Stimulated activated CD8-positive, alpha-beta memory T cell treated with anti-CD3 and anti-CD28 coated beads, Interleukin-4, amount 100 ng/mL, for 4 hours (primary cell): Measurements from ENCODE around the gene ASB11.
"Not testable (repeated sequence)": the region's sequence is repeated elsewhere in the genome, so short reads cannot be mapped to it uniquely, and the experiment has no call there.

Source experiments
- DNase-seq, 2 donors: peaks; one replicate each; pipeline ENCODE4 v3.0.0-alpha.2; 2020; ENCODE audit warnings: low read depth in 2 of 2, low spot score in 1 of 2

ASB11 gene

GRCh38 chrX:15310117-15310516 lies 5.3 kb downstream of the ASB11 start:
- DNase-seq: no peak

DNA sequence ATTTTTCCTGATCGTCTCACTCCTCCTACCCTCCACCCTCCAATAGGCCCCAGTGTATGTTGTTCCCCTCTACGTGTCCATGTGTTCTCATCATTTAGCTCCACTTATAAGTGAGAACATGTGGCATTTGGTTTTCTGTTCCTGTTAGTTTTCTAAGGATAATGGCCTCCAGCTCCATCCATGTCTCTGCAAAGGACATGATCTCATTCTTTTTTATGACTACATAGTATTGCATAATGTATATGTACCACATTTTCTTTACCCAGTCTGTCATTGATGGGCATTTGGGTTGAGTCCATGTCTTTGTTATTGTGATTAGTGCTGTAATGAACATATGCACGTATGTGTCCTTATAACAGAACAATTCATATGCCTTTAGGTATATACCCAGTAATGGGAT lies 9.5 kb downstream of the ASB11 start:
- not testable (repeated sequence) for DNase-seq

- DNase-seq: no peak
Observed at GRCh38 chrX:15301924-15302323, 13.5 kb downstream of the ASB11 start.

DNA sequence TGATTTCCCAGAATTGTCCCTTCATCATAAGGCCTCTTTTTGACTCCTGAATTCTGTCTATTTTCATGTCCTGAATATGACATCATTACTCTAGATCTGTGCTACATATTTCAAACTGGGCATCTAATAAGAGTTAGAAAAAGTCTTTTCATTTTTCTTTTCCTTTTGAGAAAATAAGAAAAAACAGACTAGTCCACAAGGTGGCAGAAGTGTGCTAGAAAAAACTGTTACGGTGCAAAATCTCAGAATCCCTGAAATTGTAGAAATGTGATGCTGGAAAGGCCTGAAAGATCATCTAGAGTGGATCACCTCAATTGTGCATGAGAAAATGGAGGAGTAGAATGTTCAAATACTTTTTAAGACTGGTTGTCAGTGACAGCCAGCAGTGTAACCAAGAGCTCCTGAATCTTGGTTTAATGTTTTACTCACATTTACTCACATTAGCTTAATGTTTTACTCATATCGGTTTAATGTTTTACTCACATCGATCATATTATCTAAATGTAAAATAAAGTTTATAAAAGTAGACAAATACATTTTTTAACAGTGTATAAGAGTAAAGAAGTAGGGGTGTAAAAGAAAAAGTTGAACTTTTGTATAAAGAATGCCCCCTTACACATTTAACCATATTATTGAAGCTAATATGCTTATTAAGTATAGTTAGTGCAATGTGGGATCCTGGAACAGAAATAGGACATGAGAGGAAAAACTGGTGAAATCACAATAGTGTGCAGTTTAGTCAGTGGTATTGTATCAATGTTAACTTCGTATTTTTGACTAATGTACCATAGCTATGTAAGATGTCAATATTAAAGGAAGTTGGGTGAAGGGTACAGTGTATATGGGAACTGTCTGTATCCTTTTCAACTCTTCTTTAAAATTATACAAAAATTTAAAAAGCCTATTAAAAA lies 15.2 kb downstream of the ASB11 start:
- no peak for DNase-seq

DNA sequence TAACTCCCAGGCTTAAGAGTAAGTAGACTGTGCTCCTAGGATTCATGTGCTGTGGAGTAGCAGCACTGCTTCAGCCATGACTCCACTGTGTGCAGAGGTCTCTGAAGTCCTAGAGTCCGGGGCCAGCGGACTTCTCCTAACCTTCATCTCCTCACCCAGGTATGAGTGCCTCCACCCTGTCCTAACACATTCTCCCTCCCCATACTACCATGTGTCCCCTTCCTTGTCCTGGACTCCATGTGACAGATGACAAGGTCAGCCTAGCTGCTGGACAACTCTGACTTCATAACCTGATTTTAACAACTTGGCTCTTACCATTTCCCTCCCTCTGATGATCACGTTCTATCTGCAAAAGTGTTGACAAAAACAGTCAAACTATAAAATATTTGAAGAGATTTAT lies 16.7 kb downstream of the ASB11 start:
- no peak for DNase-seq

- no peak for DNase-seq
Observed at GRCh38 chrX:15298201-15298600, 17.2 kb downstream of the ASB11 start.

DNA sequence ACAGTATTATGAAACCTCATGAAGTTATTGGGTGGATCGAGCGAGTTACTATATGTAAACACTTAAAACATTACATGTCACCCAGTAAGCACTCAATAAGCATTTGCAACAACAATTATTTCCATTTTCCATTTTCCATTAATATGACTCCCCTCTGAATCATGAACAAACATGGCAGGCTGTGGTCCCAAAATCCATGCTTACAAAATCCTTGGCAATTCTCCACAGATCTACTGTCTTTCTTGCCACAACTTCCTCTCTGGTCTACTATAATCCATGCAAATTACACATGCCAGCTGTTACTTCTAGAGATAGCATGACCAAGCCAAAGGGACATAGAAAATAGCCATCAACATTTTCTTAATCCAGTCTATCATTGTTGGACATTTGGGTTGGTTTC lies 22.0 kb downstream of the ASB11 start:
- DNase-seq: no peak

- DNase-seq: no peak
Observed at GRCh38 chrX:15292861-15293260, 22.6 kb downstream of the ASB11 start.

DNA sequence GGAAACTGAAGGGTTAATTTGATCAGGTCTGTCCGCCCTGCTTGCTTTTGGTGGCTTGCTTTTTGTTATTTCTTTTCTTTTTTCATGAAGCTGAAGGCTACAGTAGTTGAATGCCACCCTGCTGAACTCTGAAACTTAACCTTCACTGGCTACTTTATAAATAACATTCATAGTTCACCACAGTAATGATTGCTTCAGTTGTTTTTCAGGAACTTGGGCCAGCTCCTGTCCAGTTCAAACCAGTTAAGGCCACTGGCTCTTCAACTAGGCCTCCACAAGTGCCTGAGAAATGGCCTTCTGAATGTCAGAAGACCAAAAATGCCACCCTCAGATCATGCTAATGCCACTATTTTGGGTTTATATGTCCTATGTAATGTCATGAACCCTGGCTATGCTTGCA lies 37.8 kb downstream of the ASB11 start:
- no peak for DNase-seq

- DNase-seq: no peak
Observed at GRCh38 chrX:15274946-15275345, 40.5 kb downstream of the ASB11 start.

- not testable (repeated sequence) for DNase-seq
Observed at GRCh38 chrX:15273275-15273674, 42.2 kb downstream of the ASB11 start.

DNA sequence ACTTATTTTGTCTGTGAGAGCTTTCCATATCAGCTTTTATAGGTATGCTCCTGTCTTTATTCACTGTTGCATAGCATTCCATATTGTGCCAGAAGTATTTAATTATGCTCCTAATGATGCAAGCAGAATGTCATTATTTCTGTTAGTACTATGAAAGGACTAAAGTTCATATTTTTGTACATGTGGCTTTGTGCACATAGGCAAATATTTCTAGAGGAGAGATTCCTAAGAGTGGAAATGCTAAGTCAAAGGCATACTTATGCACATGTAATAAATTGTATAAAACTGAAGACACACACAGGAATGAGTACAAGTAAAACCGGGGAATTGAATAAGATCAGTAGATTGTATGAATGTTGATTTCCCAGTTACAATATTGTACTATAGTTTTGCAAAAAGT lies 43.7 kb downstream of the ASB11 start:
- DNase-seq: no peak

GRCh38 chrX:15269618-15270521 lies 45.6 kb downstream of the ASB11 start, which contains the start of gene ASB9:
Gene ASB9 (minus strand): TSS chrX:15270083. CDS start chrX:15269874, 209 bp downstream.
- no peak for DNase-seq

DNA sequence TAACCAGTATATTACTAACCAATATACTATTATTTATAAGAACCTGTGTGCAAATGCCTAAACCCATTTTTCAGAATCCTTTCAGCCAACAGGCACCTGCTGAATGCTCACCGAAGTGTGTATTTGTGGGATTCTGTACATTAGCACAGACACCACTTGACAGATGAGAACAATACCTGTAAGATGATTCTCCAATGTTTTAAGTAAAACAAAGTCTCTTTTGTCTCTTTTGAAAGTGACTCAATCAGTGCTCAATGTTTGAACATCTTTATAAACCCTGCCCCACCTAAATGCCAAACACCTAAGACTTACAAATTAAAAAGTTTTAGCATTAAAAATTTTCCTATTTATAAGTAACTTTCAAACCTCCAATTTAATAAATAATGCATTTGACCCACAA lies 46.3 kb downstream of the ASB11 start:
- no peak for DNase-seq

GRCh38 chrX:15254852-15255251 lies 60.6 kb downstream of the ASB11 start:
- DNase-seq: no peak

DNA sequence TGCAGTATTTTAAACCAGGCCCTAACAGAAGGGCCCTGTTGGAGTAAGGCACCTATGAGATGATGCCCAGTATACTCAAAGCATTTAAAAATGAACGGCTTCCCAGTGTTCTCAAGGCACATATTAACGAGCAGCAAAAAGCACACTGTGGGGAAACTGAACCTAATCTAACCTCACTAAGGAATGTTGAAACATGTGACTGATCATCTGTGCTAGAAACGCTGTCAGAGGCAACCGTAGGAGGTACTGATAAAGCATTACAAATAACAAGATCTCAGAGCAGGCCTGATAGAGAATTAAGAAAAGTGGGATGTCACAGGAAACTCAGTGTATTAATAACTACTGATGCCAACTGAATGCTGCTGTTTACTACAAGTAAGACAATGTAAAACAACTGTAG lies 69.5 kb downstream of the ASB11 start:
- DNase-seq: no peak

DNA sequence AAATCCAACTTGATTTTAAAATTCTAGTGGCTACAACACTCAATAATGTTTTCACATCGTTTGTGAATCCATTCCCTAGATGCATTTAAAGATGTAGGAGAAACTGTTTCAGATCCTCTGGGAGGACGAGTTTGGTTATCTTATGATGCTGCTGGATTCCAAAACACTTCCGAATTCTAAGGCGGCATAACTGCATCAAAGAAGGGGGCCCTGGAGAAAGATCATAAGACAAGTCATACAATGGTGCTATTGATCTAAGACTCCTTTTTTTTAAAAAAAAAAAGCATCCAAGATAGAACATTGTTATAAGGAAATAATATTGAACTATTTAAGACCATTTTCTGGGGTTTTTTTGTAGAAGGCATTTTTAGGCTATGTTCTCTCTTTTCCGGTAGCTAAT lies 71.0 kb downstream of the ASB11 start:
- DNase-seq: no peak

DNA sequence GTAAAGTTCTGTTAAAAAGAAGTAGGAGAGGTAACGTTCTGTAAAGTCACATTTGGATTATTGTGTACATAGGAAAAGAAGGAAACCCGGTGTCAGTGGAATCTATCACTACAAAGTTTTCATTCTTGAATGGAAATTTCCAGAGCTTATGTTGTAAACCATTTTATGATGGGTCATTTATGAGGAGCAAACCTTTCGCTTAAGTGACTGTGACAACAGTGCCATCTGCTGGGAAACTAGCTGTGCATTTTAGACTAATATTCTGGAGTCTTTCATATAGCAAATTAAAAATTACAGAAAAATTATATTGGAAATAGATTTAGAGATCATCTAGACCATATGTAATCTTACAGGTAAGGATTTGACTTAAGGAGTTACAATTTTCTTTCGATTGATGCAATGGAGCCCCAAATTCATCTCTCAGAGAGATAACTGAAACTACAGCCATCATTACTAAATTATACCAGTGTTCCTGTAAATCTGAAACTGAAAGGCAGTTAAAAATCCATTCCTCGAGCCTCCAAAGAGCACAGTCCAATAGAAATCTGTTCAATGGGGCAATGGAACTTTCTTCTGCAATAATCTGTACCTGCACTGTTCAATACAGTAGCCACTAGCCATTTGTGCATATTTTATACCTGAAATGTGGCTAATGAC lies 72.4 kb downstream of the ASB11 start:
- peak in 1 of 2 donors; percentile 1 for DNase-seq

- no peak for DNase-seq
Observed at GRCh38 chrX:15241301-15241700, 74.1 kb downstream of the ASB11 start.

DNA sequence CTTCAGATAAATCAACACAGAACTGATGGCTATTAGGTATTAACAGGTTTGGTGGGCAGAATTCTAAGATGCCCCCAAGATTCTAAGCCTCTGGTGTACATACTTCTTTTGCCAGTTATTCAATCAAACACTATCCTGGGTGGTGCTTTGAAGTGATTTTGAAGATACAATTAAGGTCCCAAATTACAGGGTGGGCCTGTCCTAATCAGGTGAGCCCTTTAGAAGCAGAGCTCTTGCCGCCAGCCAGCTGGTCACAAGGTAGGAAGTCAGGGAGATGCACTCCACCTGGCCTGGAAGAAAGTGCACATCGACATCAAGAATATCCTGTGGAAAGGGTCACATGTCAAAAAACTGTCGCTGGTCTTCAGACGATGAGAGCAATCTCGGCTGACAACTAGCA lies 75.0 kb downstream of the ASB11 start:
- no peak for DNase-seq

- DNase-seq: no peak
Observed at GRCh38 chrX:15236146-15236545, 79.3 kb downstream of the ASB11 start.
